HepG2 (cell line): ENCODE data around the gene PAM16. TPM values are rescaled to one million over a fixed set of nuclear protein-coding genes. Genes with fewer than 3 reads are reported as not detected.

Source experiments
- ATAC-seq: fragments of 200-7000 bp; cut with Tn5 transposase; 3 replicates; pipeline ENCODE4 v1.9.1; 2020; ENCODE audit warnings: mild to moderate bottlenecking, moderate library complexity
- BruUV-seq: library from RNA; stranded (reverse); fragments of 400-500 nt; replicated peaks from 2 replicates; lab custom pipeline; 2021; lab: Mats Ljungman, UMichigan
- CTCF ChIA-PET: fragments of 300-600 bp; formaldehyde crosslinking; extraction: SDS; loops from one replicate; lab custom pipeline; 2021; ENCODE audit warnings: low total read pairs, inconsistent platforms, low intra/inter-chr PET ratio; lab: Yijun Ruan, JAX
- POLR2A ChIA-PET: fragments of 350-600 bp; sonication (Branson Sonifier 250); formaldehyde crosslinking; loops from one replicate; lab custom pipeline; 2020; ENCODE audit warnings: antibody characterized with exemption, inconsistent platforms; lab: Yijun Ruan, JAX
- DNase-seq: peaks from one replicate; pipeline ENCODE4 v3.0.0-alpha.2; 2015; ENCODE audit warnings: low spot score
- FAIRE-seq: peaks from 3 replicates; lab custom pipeline; 2011; peaks lifted over from hg19 to GRCh38; lab: Jason Lieb, UNC
- H2AFZ ChIP-seq: one replicate; pipeline ENCODE4 v1.6.1; 2011; ENCODE audit warnings: low read length, inconsistent platforms
- H3K27ac ChIP-seq: fragments of 300-600 bp; 3 replicates; pipeline ENCODE4 v1.8.0; 2011; ENCODE audit warnings: mixed run types, mild to moderate bottlenecking, mixed read lengths, low read length, inconsistent platforms; ENCODE audit not compliant: insufficient read depth; ENCODE audit errors: extremely low read length
- H3K27me3 ChIP-seq, 2 experiments: fragments of 200-600 bp in 1 of 2; 2 replicates in 1 of 2; 3 replicates in 1 of 2; pipeline versions ENCODE4 v1.6.0 to v1.8.0; 2011; ENCODE audit warnings: low read length in 2 of 2, mild to moderate bottlenecking in 2 of 2, moderate library complexity in 2 of 2, inconsistent platforms in 1 of 2; ENCODE audit not compliant: insufficient read depth in 2 of 2, control insufficient read depth in 1 of 2
- H3K36me3 ChIP-seq, 2 experiments: fragments of 200-600 bp in 1 of 2; replicated peaks in 1 of 2; 2 replicates in 1 of 2; 3 replicates in 1 of 2; pipeline versions ENCODE4 v1.5.1 to v1.8.0; 2011; ENCODE audit warnings: low read length in 2 of 2, inconsistent platforms in 1 of 2; ENCODE audit not compliant: insufficient read depth in 2 of 2, control insufficient read depth in 1 of 2
- H3K4me1 ChIP-seq: 2 replicates; pipeline ENCODE4 v1.5.1; 2012; ENCODE audit warnings: low read length, inconsistent platforms; ENCODE audit not compliant: insufficient read depth
- H3K4me2 ChIP-seq: 2 replicates; pipeline ENCODE4 v1.6.0; 2011; ENCODE audit warnings: low read depth, low read length, inconsistent platforms
- H3K4me3 ChIP-seq, 3 experiments: fragments of 200-600 bp in 1 of 3; sonication (generic), shearing (Covaris generic) in 1 of 3; replicated peaks in 1 of 3; 2 replicates each; pipeline ENCODE4 v1.5.1; 2011 to 2016; ENCODE audit warnings: low read length in 3 of 3, inconsistent platforms in 2 of 3, low read depth in 2 of 3, mild to moderate bottlenecking in 2 of 3, control low read depth in 1 of 3, mixed read lengths in 1 of 3; ENCODE audit not compliant: insufficient read depth in 1 of 3
- H3K79me2 ChIP-seq: one replicate; pipeline ENCODE4 v1.6.1; 2011; ENCODE audit warnings: low read length, inconsistent platforms; ENCODE audit not compliant: insufficient read depth
- H3K9ac ChIP-seq: 2 replicates; pipeline ENCODE4 v1.6.0; 2011; ENCODE audit warnings: mild to moderate bottlenecking, low read depth, low read length, inconsistent platforms; ENCODE audit not compliant: insufficient read depth
- H3K9me3 ChIP-seq: 2 replicates; pipeline ENCODE4 v1.5.1; 2012; ENCODE audit warnings: mild to moderate bottlenecking, low read length
- H4K20me1 ChIP-seq: 2 replicates; pipeline ENCODE4 v1.6.0; 2011; ENCODE audit warnings: inconsistent platforms, mild to moderate bottlenecking, low read length, moderate library complexity; ENCODE audit not compliant: insufficient read depth
- FOSL2 ChIP-seq: sonication (generic); formaldehyde crosslinking; IDR thresholded peaks from 2 replicates; pipeline ENCODE4 v1.4.0; 2020; ENCODE audit warnings: missing genetic modification reagents
- GATAD2A ChIP-seq: IDR thresholded peaks from 2 replicates; pipeline ENCODE4 v1.6.1; 2016
- ISL2 ChIP-seq: sonication (generic); formaldehyde crosslinking; IDR thresholded peaks from 2 replicates; pipeline ENCODE4 v1.5.0; 2020; ENCODE audit warnings: missing genetic modification reagents
- KMT2A ChIP-seq: sonication (generic); formaldehyde crosslinking; IDR thresholded peaks from 2 replicates; pipeline ENCODE4 v1.4.0; 2020; ENCODE audit warnings: missing genetic modification reagents
- NR2F6 ChIP-seq, 2 experiments: IDR thresholded peaks; 2 replicates each; pipeline ENCODE4 v1.6.1; 2016; ENCODE audit warnings: antibody characterized with exemption in 1 of 2, mild to moderate bottlenecking in 1 of 2
- PATZ1 ChIP-seq: sonication (generic); formaldehyde crosslinking; IDR thresholded peaks from 2 replicates; pipeline ENCODE4 v1.4.0; 2020; ENCODE audit warnings: missing genetic modification reagents
- PHF8 ChIP-seq: sonication (generic); formaldehyde crosslinking; IDR thresholded peaks from 2 replicates; pipeline ENCODE4 v1.5.0; 2020; ENCODE audit warnings: missing genetic modification reagents
- SOX6 ChIP-seq, 2 experiments: fragments of 450-650 bp in 1 of 2; sonication (generic) in 1 of 2; formaldehyde crosslinking in 1 of 2; IDR thresholded peaks; 2 replicates each; pipeline versions ENCODE4 v1.4.0 to v1.6.1; 2017 to 2020; ENCODE audit warnings: antibody characterized with exemption in 1 of 2, mild to moderate bottlenecking in 1 of 2, missing genetic modification reagents in 1 of 2
- TEAD3 ChIP-seq: optimal IDR thresholded peaks from 2 replicates; pipeline ENCODE3; 2016; ENCODE audit warnings: borderline replicate concordance
- THAP7 ChIP-seq: sonication (generic); formaldehyde crosslinking; IDR thresholded peaks from 2 replicates; pipeline ENCODE4 v1.8.1; 2023; ENCODE audit warnings: mild to moderate bottlenecking, missing genetic modification reagents
- ZFP91 ChIP-seq: sonication (generic); formaldehyde crosslinking; IDR thresholded peaks from 2 replicates; pipeline ENCODE4 v1.9.0; 2022; ENCODE audit warnings: missing genetic modification reagents, mild to moderate bottlenecking, borderline replicate concordance
- ZIK1 ChIP-seq: sonication (generic); formaldehyde crosslinking; IDR thresholded peaks from 2 replicates; pipeline ENCODE4 v1.5.0; 2020; ENCODE audit warnings: mild to moderate bottlenecking, low read depth, missing genetic modification reagents, borderline replicate concordance
- ZMAT3 ChIP-seq: sonication (generic); formaldehyde crosslinking; conservative IDR thresholded peaks from 2 replicates; pipeline ENCODE4 v1.7.0; 2021; ENCODE audit warnings: missing genetic modification reagents
- ZNF225 ChIP-seq: sonication (generic); formaldehyde crosslinking; IDR thresholded peaks from 2 replicates; pipeline ENCODE4 v1.4.0; 2020; ENCODE audit warnings: mild to moderate bottlenecking, missing genetic modification reagents
- ZNF264 ChIP-seq: sonication (generic); formaldehyde crosslinking; IDR thresholded peaks from 2 replicates; pipeline ENCODE4 v1.4.0; 2020; ENCODE audit warnings: missing genetic modification reagents
- ZNF280B ChIP-seq: sonication (generic); formaldehyde crosslinking; IDR thresholded peaks from 2 replicates; pipeline ENCODE4 v1.5.0; 2020; ENCODE audit warnings: missing genetic modification reagents, mild to moderate bottlenecking, borderline replicate concordance
- ZNF652 ChIP-seq: IDR thresholded peaks from 2 replicates; pipeline ENCODE4 v1.6.1; 2016; ENCODE audit warnings: low read depth, borderline replicate concordance
- WGBS: methylation state at CpG from one replicate; pipeline ENCODE4 v1.1.6; 2017; ENCODE audit warnings: low lambda C conversion rate; 5-methylcytosine and 5-hydroxymethylcytosine counted together
- in situ Hi-C: cut with HindIII; loops from 2 replicates; pipeline ENCODE4 v1.10.0; 2017; ENCODE audit warnings: low pct_unique_long_range_greater_than_20kb; ENCODE audit not compliant: extremely low pct_ligation_motif_present
- intact Hi-C: fragments of 100-400 bp; cut with micrococcal nuclease; formaldehyde crosslinking; loops from one replicate; pipeline ENCODE4 v1.10.0; 2022; ENCODE audit not compliant: unreplicated experiment
- polyA plus RNA-seq, 8 experiments: library from polyadenylated mRNA; depleted of rRNA in 3 of 8; stranded (reverse) in 7 of 8; unstranded in 1 of 8; fragments of >200 nt; fragmentation: Illumina TruSeq in 4 of 8; extraction: Trizol in 4 of 8; gene quantifications; 2 replicates each; pipeline versions ENCODE4 v1.2.1 to v1.2.3, GENCODE V29; 2011 to 2016; ENCODE audit warnings: low read depth in 4 of 8, missing spikeins in 1 of 8, mixed read lengths in 1 of 8; ENCODE audit not compliant: insufficient read depth in 1 of 8
- total RNA-seq, 5 experiments: library from RNA; depleted of rRNA; stranded (reverse); fragments of >200 nt; fragmentation: Illumina TruSeq; extraction: Trizol; gene quantifications; 2 replicates each; pipeline ENCODE4 v1.2.3, GENCODE V29; 2016; ENCODE audit warnings: low read depth in 1 of 5

PAM16 gene
- total and polyA plus RNA-seq, 2 of the 13 experiments (the other 11 are each of a cell fraction or from before 2014, with no cell fraction given): 51.5 to 51.8 TPM

GRCh38 chr16:4293822-4294457, 57.2 kb downstream of the PAM16 start:
- ATAC-seq: peak; percentile 84
- no peak overlapping the region for H3K27ac ChIP-seq
- FAIRE-seq: peak; percentile 28
- TF ChIP-seq ZNF652 (CRISPR knock-in tag): peak; percentile 99
- TF ChIP-seq THAP7 (CRISPR knock-in tag): 0 out of 2 replicates have a peak, but pooled peaks have one; percentile 21
- TF ChIP-seq ZMAT3 (CRISPR knock-in tag): 0 out of 2 replicates have a peak, but pooled peaks have one; percentile 32
- TF ChIP-seq ZNF264 (CRISPR knock-in tag): no peak
- peak; percentile 19; the same call in 1 of the 2 replicates for TF ChIP-seq ZNF225 (CRISPR knock-in tag)
- TF ChIP-seq ZIK1 (CRISPR knock-in tag): no peak
- no peak for TF ChIP-seq SOX6 (IDR thresholded peaks at IDR 0.05)
- peak; percentile 43 for TF ChIP-seq SOX6 (CRISPR knock-in tag; IDR thresholded peaks at IDR 0.05)
- peak; percentile 34; the same call in 1 of the 2 replicates for TF ChIP-seq KMT2A
- TF ChIP-seq FOSL2 (CRISPR knock-in tag): peak; percentile 40
- TF ChIP-seq ZFP91 (CRISPR knock-in tag): peak; percentile 68; the same call in 1 of the 2 replicates
- TF ChIP-seq TEAD3 (CRISPR knock-in tag): peak; percentile 28
- 0 out of 2 replicates have a peak, but pooled peaks have one; percentile 21 for TF ChIP-seq ZNF280B (CRISPR knock-in tag)
- TF ChIP-seq PHF8 (CRISPR knock-in tag): 0 out of 2 replicates have a peak, but pooled peaks have one; percentile 31
- TF ChIP-seq NR2F6 (IDR thresholded peaks at IDR 0.05): no peak
- TF ChIP-seq NR2F6 (CRISPR knock-in tag; IDR thresholded peaks at IDR 0.05): peak; percentile 26; the same call in 1 of the 2 replicates
- TF ChIP-seq GATAD2A (CRISPR knock-in tag): peak; percentile 64
- 0 out of 2 replicates have a peak, but pooled peaks have one; percentile 19 for TF ChIP-seq ISL2 (CRISPR knock-in tag)
- TF ChIP-seq PATZ1 (CRISPR knock-in tag): peak; percentile 34; the same call in 1 of the 2 replicates

More at GRCh38 chr16:4293822-4294457, 57.2 kb downstream of the PAM16 start:
- Histone ChIP-seq H4K20me1 (no peaks in the 10 kb centered on the region), H3K9ac (0 out of 2 replicates have a peak overlapping the region, but pooled peaks have one; percentile 4), H3K9me3 (no peaks in the 10 kb centered on the region), H3K4me1 (peaks cover 39% of the 10 kb centered on the region), H3K36me3 (no peaks in the 10 kb centered on the region), H3K4me2 (peak overlapping the region; percentile 60), H3K4me3 (peak overlapping the region in 2 of 3 experiments; percentile 13 to 60; a peak in 4 of 6 replicates), H3K27me3 (peaks cover 5 to 32% of the 10 kb centered on the region in 2 experiments; a peak in 3 of 5 replicates), H3K79me2 (no peaks in the 10 kb centered on the region), H2AFZ (no peak overlapping the region)
- 0% methylated on average over 4 of the region's 20 CpGs for WGBS
- intact Hi-C loops: loop anchor here (2.0 kb wide), 1 partner anchor 19 kb away; no protein-coding TSS in a partner anchor
- ChIA-PET POLR2A (no interaction called here), CTCF (no interaction called here)
- in situ Hi-C loops: no loop called here
- BruUV-seq: no TSS peak
- no peak for DNase-seq
